ENCODE measurements around the gene GPC6. TPM values are rescaled to one million over a fixed set of nuclear protein-coding genes. Genes with fewer than 3 reads are reported as not detected.

The GPC6 gene
- total RNA-seq, 1 experiment from 2014 or later, result 63.7 TPM

DNA sequence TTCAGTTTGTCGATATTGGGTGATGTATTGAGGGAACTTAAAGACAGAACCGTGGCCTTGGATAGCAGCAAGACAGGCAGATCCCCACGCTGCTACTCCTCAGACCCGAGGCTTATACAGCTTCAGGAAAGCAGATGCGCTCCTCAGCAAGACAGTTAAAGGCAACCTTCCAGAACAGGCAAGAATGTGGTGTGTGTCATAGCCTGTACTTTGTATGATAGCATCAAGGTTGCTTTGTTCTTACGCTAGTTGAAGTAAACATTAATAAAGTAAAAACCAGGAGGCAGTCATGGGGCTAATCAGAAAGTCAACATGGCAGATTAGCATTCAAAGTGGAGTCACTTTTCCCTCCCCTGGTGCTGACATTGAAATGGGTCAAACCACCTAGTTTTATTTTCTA lies 779.7 kb downstream of the GPC6 start:
- no peak overlapping the region for H3K4me3 ChIP-seq (ENCODE audit: insufficient read depth, low read depth, low read length)
- no peak for DNase-seq
- no peaks in the 10 kb centered on the region for H3K27me3 ChIP-seq (ENCODE audit: control insufficient read depth, insufficient read depth, low read length)
- no peaks in the 10 kb centered on the region for H3K36me3 ChIP-seq (replicated peaks; ENCODE audit: control insufficient read depth, insufficient read depth, low read length)

DNA sequence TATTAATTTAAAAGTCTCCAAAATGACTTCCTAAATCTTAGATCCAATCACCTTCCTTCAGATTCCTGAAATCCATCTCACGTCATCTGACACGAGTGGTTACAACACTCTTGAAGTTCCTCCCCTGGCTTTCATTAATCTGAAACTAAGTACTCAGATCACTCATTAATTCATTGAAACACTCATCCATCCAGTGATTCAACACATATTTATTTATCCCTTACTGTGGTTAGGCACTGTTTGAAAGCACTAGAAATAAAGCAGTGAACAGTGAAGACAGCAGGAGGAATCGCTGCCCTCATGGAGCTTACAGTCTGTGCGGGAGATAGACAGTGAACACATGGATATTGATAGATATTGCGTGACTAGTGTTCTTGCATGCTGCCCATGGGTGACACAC lies 780.5 kb downstream of the GPC6 start:
- Histone ChIP-seq H3K27me3 (ENCODE audit: control insufficient read depth, insufficient read depth, low read length) (no peaks in the 10 kb centered on the region), H3K4me3 (ENCODE audit: insufficient read depth, low read depth, low read length) (no peak overlapping the region), H3K36me3 (replicated peaks; ENCODE audit: control insufficient read depth, insufficient read depth, low read length) (no peaks in the 10 kb centered on the region)
- DNase-seq, result no peak

DNA sequence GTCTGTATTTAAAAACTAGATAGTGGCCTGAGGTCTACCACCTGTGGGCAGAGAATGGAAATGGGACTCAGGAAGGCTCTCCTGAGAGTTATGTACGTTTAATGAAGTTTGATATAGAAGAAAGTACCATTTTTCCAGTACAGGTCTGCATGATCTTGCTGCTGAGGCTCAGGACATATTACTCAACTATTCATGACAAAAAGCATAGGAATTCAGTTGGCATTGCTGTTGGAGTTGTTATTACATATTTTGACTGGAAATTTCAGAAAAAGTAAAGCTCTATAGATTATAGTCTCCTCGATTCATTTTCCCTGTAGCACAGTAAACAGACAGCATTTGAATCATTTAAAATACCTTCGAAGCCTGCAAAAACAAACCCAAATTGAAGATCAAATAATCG lies 783.1 kb downstream of the GPC6 start:
- H3K36me3 ChIP-seq (replicated peaks; ENCODE audit: control insufficient read depth, insufficient read depth, low read length), result no peaks in the 10 kb centered on the region
- DNase-seq, result no peak
- H3K4me3 ChIP-seq (ENCODE audit: insufficient read depth, low read depth, low read length), result no peak overlapping the region
- no peaks in the 10 kb centered on the region for H3K27me3 ChIP-seq (ENCODE audit: control insufficient read depth, insufficient read depth, low read length)

DNA sequence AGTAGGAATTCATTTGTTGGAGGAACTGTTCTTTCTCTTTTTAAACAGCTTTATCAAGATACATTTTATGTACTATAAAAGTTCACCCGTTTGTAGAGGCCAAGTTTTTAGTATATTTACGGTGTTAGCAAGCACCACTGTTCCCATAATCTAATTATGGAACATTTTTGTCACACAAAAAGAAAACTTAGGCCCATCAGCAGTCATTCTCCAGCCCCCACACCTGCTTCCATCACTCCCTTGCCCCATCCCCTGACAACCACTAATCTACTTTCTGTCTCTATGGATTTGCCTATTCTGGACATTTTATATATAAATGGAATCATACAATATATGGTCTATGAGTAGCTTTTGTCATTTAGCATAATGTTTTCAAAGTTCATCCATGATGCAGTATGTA lies 787.9 kb downstream of the GPC6 start:
- DNase-seq, result no peak
- no peaks in the 10 kb centered on the region for H3K27me3 ChIP-seq (ENCODE audit: control insufficient read depth, insufficient read depth, low read length)
- H3K36me3 ChIP-seq (replicated peaks; ENCODE audit: control insufficient read depth, insufficient read depth, low read length), result no peaks in the 10 kb centered on the region

DNA sequence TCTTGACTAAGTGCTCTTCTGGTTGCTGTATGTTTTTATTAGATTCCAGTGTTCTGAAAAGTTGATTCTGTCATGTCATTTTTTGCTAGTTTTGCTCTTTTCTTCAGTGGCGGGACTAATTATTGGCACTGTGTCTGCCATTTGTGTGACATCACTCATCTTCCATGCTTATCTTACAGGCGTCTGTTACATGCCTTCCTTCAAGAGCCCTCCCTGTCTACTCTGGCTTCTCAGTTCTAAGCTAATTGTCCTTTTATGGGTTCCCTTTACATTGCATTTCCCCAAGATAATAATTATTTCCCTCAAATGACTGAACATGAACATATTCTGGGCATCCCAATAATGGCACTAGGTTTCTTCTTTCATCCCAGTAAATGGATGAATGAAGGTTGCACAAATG lies 793.8 kb downstream of the GPC6 start:
- H3K27me3 ChIP-seq (ENCODE audit: control insufficient read depth, insufficient read depth, low read length), result no peaks in the 10 kb centered on the region
- no peak for DNase-seq

More for the DNA sequence above, 787.9 kb downstream of the GPC6 start:
- no peak overlapping the region for H3K4me3 ChIP-seq (ENCODE audit: insufficient read depth, low read depth, low read length)

DNA sequence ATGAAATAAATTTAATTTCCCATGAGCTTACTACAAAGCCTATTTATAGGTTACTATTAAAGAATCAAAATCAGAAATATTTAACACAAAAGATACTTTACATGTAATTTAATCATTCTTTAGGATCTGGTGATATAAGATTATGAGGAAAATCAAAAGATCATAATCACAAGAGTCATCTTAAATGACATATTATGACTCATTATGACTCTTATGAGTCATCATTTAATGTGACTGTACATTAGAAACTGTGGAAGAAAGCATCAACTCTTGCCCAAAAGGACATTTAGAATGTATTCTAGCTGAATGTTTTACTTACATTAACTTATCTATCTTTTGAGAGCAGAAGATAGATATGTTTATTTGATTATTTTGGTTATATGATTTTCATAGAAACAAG lies 794.2 kb downstream of the GPC6 start:
- no peaks in the 10 kb centered on the region for H3K36me3 ChIP-seq (replicated peaks; ENCODE audit: control insufficient read depth, insufficient read depth, low read length)
- DNase-seq, result no peak
- no peak overlapping the region for H3K4me3 ChIP-seq (ENCODE audit: insufficient read depth, low read depth, low read length)
- no peaks in the 10 kb centered on the region for H3K27me3 ChIP-seq (ENCODE audit: control insufficient read depth, insufficient read depth, low read length)

More for the DNA sequence above, 793.8 kb downstream of the GPC6 start:
- no peaks in the 10 kb centered on the region for H3K36me3 ChIP-seq (replicated peaks; ENCODE audit: control insufficient read depth, insufficient read depth, low read length)
- H3K4me3 ChIP-seq (ENCODE audit: insufficient read depth, low read depth, low read length), result no peak overlapping the region

DNA sequence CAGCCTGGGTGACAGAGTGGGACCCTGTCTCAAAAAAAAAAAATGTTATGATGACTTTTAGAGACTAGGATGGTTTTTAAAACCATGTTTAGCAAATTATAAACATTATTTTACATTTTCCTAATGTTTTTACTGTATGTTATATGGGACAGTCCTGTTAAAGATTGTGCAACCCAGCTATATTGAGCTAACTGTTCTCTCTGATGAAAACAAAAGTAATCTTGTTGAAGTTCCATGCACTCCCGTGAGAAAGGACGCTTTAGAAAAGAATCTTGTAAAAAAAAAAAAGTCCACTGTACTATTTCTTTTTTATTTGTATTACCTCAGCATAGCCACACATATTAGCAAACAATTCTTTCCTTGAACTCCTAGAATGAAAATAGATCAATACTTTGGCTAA lies 801.6 kb downstream of the GPC6 start:
- DNase-seq, result no peak
- Histone ChIP-seq H3K36me3 (replicated peaks; ENCODE audit: control insufficient read depth, insufficient read depth, low read length) (no peaks in the 10 kb centered on the region), H3K4me3 (ENCODE audit: insufficient read depth, low read depth, low read length) (no peak overlapping the region), H3K27me3 (ENCODE audit: control insufficient read depth, insufficient read depth, low read length) (no peaks in the 10 kb centered on the region)

DNA sequence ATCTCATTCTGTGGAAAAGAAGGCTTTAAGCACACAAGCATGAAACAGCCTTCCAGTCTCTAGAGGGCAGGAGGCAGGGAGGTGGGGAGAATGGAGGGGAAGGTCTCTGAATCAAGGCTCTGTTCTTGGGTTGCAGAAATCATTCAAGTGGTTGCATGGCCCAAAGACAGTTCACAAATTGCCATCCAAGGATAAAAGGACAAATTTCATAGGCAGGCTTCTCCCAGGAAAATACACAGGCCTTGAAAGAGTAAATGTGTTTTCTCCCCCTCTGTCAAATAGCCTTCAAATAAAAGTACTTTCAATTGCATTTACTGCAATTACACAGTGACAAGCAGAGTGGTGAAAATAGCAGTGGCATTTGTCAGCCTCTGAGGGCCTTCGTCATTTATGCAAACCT lies 802.0 kb downstream of the GPC6 start:
- peak; percentile 5 for DNase-seq
- Histone ChIP-seq H3K4me3 (ENCODE audit: insufficient read depth, low read depth, low read length) (no peak overlapping the region), H3K27me3 (ENCODE audit: control insufficient read depth, insufficient read depth, low read length) (no peaks in the 10 kb centered on the region), H3K36me3 (replicated peaks; ENCODE audit: control insufficient read depth, insufficient read depth, low read length) (no peaks in the 10 kb centered on the region)

DNA sequence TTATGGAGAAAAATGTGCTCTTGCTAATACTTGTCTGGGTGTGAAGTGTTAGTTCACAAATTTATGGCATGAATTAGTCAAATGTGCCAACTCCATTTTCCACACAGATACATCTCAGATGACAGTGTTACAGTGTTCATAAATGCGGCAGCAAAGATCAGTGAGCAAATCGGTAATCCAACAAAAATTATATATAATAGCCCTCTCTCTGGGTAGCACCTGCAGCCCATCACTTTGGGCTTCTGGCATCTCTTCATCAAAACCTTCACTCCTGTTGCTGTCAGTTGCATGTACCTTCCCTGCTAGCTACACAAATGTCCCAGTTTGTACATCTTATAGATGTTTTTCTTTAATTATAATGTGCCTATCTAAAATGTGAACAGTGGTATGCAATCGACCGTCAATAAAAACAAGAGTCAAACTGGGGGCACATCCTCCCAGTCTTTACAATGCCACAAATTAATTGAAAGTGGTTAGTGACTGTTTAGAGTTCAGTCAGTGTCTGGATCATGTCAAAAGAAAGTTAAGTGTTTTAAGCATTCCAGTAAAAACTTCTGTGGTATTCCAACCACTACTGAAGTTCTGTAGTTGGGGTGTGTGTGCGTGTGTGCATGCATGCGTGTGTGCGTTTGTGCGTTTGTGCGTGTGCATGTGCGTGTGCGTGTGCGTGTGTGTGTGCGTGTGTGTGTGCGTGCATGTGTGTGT lies 804.0 kb downstream of the GPC6 start:
- DNase-seq, result no peak
- Histone ChIP-seq H3K27me3 (ENCODE audit: control insufficient read depth, insufficient read depth, low read length) (no peaks in the 10 kb centered on the region), H3K36me3 (replicated peaks; ENCODE audit: control insufficient read depth, insufficient read depth, low read length) (no peaks in the 10 kb centered on the region), H3K4me3 (ENCODE audit: insufficient read depth, low read depth, low read length) (no peak overlapping the region)

DNA sequence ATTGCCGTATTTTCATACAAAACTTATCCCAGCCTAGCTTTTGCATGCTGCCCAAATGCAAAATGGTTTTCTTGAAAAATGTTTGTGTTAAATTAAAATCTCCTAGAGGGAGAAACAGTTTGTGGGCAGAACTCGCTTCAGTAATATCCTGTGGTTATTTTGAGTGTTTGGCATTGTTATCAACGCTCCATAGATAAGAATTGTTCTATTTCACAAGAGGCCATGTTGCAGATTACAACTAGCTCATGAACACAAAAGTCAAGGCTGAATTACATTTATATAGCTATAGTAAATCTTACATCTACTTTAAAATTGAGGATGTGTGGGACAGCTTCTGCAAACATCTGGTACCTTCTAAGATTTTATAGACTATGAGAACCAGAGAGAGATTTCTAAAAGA lies 805.0 kb downstream of the GPC6 start:
- no peak overlapping the region for H3K4me3 ChIP-seq (ENCODE audit: insufficient read depth, low read depth, low read length)
- no peaks in the 10 kb centered on the region for H3K27me3 ChIP-seq (ENCODE audit: control insufficient read depth, insufficient read depth, low read length)
- DNase-seq, result no peak
- no peaks in the 10 kb centered on the region for H3K36me3 ChIP-seq (replicated peaks; ENCODE audit: control insufficient read depth, insufficient read depth, low read length)

DNA sequence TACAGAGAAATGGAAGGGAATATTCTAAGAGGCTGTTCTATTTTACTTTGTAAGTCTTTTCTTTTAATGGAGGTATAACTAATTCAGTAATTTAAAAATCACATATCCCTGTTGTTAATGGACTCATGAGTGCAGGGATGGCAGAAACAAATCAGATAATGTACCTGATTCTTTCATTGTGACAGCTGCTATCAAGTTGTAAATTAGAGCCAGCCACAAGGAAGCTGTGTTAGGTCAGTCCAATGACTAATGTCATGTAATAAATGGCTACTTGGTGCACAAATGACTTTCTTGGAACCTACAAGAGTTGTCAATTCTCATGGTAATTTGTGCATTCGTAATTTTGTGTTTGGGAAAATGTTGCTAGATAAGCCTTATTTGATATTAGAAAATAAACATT lies 806.5 kb downstream of the GPC6 start:
- Histone ChIP-seq H3K36me3 (replicated peaks; ENCODE audit: control insufficient read depth, insufficient read depth, low read length) (no peaks in the 10 kb centered on the region), H3K27me3 (ENCODE audit: control insufficient read depth, insufficient read depth, low read length) (no peaks in the 10 kb centered on the region), H3K4me3 (ENCODE audit: insufficient read depth, low read depth, low read length) (no peak overlapping the region)
- DNase-seq, result no peak

DNA sequence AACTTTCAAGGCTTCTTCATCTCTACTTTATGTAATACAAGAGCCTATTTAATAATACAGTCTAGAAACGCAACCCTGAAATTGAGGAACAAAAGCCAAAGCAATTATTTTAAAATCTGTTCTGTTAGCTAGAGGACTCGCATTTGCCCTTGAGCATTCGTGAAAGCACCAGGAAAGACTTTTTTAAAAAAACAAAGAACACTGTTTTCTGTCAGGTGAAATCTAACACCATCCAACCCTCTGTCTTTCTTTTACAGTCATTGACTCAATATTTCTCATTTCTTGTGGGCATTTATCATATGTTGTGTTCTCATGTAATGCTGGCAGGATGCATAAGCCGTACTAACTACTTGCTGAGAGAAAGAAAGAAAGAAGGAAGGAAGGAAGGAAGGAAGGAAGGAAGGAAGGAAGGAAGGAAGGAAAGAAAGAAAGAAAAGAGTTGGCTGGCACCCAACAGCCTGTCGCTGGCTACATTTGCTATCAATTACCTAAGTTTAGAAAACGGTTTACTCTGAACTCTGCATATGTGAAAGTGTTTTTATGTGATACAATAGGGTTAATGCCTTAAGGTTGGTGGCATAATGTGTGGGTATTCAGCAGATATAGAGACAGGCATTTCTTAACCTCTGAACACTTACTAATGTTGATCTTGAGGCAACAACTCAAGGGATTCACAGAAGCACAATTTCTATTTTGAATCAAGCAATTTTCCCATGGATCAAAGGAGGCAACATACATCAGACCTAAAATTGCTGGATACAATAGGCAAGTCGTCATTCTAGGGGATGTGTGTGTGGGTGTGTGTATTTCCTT lies 807.4 kb downstream of the GPC6 start:
- no peak for DNase-seq
- Histone ChIP-seq H3K4me3 (ENCODE audit: insufficient read depth, low read depth, low read length) (no peak overlapping the region), H3K36me3 (replicated peaks; ENCODE audit: control insufficient read depth, insufficient read depth, low read length) (no peaks in the 10 kb centered on the region), H3K27me3 (ENCODE audit: control insufficient read depth, insufficient read depth, low read length) (no peaks in the 10 kb centered on the region)

DNA sequence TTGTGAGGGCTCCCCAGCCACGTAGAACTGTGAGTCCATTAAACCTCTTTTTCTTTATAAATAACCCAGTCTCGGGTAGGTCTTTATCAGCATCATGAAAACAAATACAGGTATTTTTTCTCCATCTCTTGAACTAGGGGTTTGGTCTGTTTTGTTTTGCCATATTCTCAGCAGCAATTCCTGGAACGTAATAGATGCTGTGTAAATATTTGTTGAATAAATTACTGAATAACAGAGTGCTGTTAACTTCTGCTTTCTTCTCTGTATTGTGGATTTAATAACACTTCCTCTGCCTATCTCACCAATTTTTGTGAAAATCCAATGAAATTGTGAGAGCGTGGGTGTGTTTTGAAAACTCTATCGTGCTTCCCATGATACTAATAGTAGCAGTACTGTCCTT lies 823.4 kb downstream of the GPC6 start:
- Histone ChIP-seq H3K4me3 (ENCODE audit: insufficient read depth, low read depth, low read length) (no peak overlapping the region), H3K36me3 (replicated peaks; ENCODE audit: control insufficient read depth, insufficient read depth, low read length) (no peaks in the 10 kb centered on the region), H3K27me3 (ENCODE audit: control insufficient read depth, insufficient read depth, low read length) (no peaks in the 10 kb centered on the region)
- no peak for DNase-seq

DNA sequence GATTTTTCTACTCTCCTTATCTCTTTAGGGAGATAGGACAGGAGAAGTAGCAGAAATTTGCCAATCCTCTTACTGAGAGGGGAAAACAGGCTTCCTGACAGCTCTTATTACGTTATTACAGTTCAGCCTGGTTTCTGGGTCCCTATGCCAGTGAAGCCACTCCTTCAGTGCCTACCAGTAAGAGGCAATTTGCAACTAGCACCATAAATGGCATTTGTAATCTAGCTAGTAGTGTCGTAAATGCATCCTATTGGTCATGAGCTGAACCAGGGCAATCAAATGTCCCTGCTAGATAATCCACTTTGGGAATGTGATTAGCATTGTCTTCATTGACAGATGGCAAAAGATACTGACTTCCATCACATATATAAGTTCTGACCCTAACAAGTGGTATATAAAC lies 824.1 kb downstream of the GPC6 start:
- Histone ChIP-seq H3K36me3 (replicated peaks; ENCODE audit: control insufficient read depth, insufficient read depth, low read length) (no peaks in the 10 kb centered on the region), H3K4me3 (ENCODE audit: insufficient read depth, low read depth, low read length) (no peak overlapping the region), H3K27me3 (ENCODE audit: control insufficient read depth, insufficient read depth, low read length) (no peaks in the 10 kb centered on the region)
- DNase-seq, result no peak

DNA sequence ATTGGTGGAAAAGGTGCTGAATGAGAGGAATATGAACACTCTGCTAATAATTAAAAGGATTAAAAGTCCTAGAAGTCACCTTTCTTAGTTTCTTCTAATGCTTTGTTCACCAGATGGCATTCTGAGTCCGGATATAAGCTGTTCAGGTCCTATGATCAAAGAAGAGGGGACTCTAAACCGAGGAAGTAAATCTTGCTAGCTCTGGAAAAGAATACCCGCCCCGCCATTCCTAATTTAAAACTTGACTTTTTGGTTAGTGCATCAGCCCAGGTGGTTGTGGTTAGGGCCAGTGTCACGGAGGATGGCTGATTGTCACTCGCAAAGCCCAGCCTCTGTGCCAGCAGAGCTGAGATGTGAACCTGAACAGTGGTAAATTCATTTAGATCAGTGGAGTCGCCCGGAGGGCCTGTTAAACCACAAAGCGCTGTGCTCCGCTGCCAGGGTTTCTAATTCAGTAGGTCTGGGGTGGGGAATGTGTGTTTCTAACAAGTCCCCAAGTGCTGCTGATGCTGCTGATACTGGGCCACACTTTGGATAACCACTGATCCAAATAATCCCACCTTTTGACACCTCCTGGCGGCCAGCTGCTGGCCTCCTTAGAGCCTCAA lies 827.5 kb downstream of the GPC6 start:
- Histone ChIP-seq H3K4me3 (ENCODE audit: insufficient read depth, low read depth, low read length) (no peak overlapping the region), H3K36me3 (replicated peaks; ENCODE audit: control insufficient read depth, insufficient read depth, low read length) (no peaks in the 10 kb centered on the region), H3K27me3 (ENCODE audit: control insufficient read depth, insufficient read depth, low read length) (no peaks in the 10 kb centered on the region)
- no peak for DNase-seq
